Activated CD4-positive, alpha-beta memory T cell treated with anti-CD3 and anti-CD28 coated beads, Interleukin-2, amount 10 ng/mL, durations not matched to agents 7 days and 5 days (primary cell): Measurements from ENCODE around the gene THAP9. TPM values are rescaled to one million over a fixed set of nuclear protein-coding genes. Genes with fewer than 3 reads are reported as not detected.

Source experiments
- total RNA-seq, 2 experiments: library from RNA; stranded (reverse); gene quantifications; one replicate each; pipeline ENCODE4 v1.2.3, GENCODE V29; 2021

The THAP9 gene
- total RNA-seq, 2 experiments from 2014 or later = 2.0 to 2.4 TPM

Other genes with a start within 250 kb of the THAP9 start
- under 1 TPM; 0.20 to 0.45 TPM for gene SCD5, start 101.9 kb upstream of the THAP9 start, total RNA-seq
- gene SEC31A, start 9.6 kb upstream of the THAP9 start, total RNA-seq = 100 to 1,000 TPM; 102 to 108 TPM
- 10 to 100 TPM; 34.6 to 36.9 TPM for gene LIN54, start 110.1 kb downstream of the THAP9 start, total RNA-seq
- 10 to 100 TPM; 30.9 to 32.8 TPM for gene COPS4, start 134.4 kb downstream of the THAP9 start, total RNA-seq
- gene PLAC8, start 214.0 kb downstream of the THAP9 start, total RNA-seq = 100 to 1,000 TPM; 182 to 183 TPM